LoVo (cell line): ENCODE results near the gene TIGD3.
A peak's percentile ranks its signal among the peaks of the same experiment; 100 is the strongest.

ENCODE experiments used
- DNase-seq: peaks from one replicate; pipeline ENCODE4 v3.0.0-alpha.2; 2016; ENCODE audit warnings: low spot score

The TIGD3 gene

GRCh38 chr11:65370659-65371049 lies 16.1 kb downstream of the TIGD3 start:
- DNase-seq: no peak

GRCh38 chr11:65373839-65374580 lies 19.5 kb downstream of the TIGD3 start:
- DNase-seq: no peak

- no peak for DNase-seq
These were observed 20.5 kb downstream of the TIGD3 start for GRCh38 chr11:65375012-65375411.

- no peak for DNase-seq
These were observed 21.7 kb downstream of the TIGD3 start for GRCh38 chr11:65376138-65376713.

DNA sequence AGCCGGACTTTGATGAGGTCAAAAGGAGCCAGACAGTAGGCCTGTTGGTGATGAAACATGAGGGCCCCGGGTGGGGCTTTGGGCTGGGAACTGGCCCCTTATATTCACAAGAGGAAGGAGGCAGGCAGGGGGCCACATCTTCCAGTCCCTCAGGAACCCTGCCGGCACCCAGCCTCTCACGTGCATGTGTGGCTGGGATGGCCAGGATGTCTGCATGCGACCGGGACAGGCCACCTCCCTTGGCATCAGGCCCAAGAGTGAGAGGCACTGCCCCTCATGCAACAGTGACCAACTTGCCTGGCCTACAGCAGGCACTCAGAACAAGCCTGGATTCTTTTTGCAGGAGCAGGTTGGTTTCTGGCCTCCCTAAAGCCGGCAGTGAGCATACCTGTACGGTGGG lies 22.5 kb downstream of the TIGD3 start:
- DNase-seq: no peak

DNA sequence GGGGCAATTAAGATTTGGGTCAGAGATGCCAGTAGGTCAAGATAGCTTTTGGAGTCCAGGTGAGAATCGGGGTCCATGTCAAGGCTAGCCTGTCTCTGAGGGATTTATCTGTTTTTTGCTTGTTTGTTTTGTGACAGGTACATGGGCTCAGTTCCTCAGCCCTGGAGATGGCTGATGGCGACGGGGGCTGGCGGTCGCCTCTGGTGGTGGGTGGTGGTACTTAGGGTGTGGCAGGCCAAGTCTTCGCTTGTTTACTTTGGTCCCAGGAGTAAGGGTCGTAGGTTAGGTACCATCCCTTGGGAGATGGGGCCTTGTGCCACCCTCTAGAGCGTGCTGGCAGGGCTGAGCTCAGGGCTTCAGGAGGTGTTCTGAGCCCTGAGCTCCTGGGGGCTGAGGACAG lies 23.2 kb downstream of the TIGD3 start:
- DNase-seq: no peak

DNA sequence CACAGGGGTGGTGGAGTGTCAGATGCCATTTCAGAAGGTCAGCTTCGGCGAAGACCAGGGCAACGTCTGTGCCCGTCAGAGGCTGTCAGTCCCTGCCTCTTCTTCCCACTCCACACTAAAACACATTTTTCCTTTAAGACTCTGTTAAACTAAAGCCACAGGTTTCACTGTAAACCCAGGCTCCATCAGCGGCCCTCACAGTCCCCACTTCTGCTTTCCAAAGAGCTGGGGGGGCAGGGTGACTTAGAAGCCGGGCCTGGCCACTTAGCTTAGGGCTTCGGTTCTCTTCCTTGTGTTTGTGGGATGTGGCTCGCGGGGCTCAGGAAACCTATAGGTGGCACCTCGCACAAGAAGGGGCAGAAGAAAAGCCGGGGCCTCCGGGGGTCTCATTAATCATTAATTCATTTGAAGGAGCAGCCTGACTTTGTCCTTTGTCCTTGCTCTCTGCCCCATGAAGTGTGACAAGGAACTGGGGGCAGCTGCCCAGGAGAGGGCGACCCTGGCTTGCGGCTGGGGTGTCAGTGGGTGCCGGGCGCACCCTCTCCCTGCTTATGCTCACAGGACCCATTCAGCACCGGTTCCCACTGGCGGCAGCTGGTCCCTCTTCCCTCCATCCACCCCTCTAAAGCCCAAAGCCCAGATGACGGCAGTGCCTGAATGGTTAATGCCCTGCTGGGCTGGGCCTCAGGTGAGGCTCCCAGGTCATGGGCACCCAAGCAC lies 23.8 kb downstream of the TIGD3 start:
- DNase-seq: no peak

GRCh38 chr11:65378928-65379638 lies 24.5 kb downstream of the TIGD3 start:
- DNase-seq: no peak

DNA sequence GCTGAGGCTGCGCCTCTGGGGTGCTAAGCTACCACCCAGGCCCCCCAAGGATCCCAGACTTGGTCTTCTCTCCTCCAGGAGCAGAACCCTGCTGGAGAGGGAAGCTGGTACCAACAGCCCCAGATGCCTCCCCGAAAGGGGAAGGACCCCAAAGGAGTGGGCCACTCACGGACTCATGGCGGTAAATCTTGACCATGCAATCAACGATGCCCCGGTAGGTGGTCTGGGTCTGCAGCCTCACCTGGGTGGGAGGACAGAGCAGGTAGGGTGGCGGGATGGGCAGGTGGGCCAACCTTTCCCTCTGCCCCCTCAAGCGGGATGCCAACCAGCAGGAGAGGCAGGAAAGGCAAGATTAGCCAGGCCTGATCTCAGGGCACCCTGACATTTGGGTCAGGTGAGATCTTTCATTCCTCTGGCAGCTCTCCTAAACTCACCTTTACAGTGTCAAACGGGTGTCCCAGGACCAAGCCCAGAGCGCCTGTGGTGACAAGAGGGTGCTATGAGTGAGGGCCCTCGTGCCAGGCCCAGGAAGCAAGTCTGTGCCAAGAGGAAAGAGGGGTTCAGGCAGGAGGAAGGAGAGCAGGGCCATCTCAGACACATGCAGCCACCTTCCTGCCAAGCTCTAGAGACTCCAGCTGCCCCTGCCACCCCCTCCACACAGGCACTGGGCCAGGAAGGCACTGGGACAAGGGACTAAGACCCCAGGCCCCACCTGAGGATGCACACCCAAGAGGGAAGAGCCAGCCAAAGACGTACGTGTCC lies 25.3 kb downstream of the TIGD3 start:
- no peak for DNase-seq

GRCh38 chr11:65380460-65381119 lies 26.0 kb downstream of the TIGD3 start:
- DNase-seq: peak; percentile 29

- DNase-seq: peak; percentile 91
These were observed 27.1 kb downstream of the TIGD3 start for GRCh38 chr11:65381716-65382032.

- DNase-seq: peak; percentile 97
These were observed 27.7 kb downstream of the TIGD3 start, which contains the start of gene SLC25A45 for GRCh38 chr11:65382033-65382803. TSS of gene SLC25A45 (minus strand) at chr11:65382646. CDS start at chr11:65381951, 695 bp downstream.

- DNase-seq: peak; percentile 91
These were observed 28.3 kb downstream of the TIGD3 start for GRCh38 chr11:65382804-65383368.

- no peak for DNase-seq
These were observed 29.2 kb downstream of the TIGD3 start for GRCh38 chr11:65383778-65384177.

DNA sequence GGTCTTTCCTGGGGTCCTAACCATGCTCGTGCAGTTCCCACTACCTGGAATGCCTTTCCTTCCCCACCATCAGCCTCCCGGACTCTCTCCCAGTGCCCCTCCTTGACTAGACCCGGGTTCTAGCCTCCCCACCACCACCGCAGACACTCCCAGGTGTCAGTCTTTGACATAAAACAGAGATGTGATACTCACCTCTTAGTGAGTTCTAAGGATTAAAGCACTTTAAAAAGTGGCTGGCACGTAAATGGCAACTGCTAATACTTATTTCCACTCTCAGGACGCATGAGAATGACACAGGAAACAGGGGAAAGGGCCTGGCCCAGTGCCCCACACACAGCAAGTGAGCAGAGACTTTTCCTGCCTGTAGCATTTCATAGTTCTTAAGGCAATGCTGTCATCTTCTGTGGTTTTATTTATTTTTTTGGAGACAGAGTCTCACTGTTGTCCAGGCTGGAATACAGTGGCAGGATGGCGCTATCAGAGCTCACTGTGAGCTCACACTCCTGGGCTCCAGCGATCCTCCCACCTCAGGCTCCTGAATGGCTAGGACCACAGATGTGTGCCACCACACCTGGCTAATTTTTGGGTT lies 29.8 kb downstream of the TIGD3 start:
- DNase-seq: no peak

GRCh38 chr11:65386307-65387140 lies 32.0 kb downstream of the TIGD3 start, which contains the start of gene FRMD8:
TSS of gene FRMD8 (plus strand) at chr11:65386637. CDS start at chr11:65387037, 400 bp downstream.
- DNase-seq: peak; percentile 89

- DNase-seq: no peak
These were observed 34.2 kb downstream of the TIGD3 start for GRCh38 chr11:65388731-65389130.

- DNase-seq: no peak
These were observed 34.9 kb downstream of the TIGD3 start for GRCh38 chr11:65389294-65389980.
